H1 (cell line): Measurements from ENCODE around the gene LAMTOR5. TPM values are rescaled to one million over a fixed set of nuclear protein-coding genes. Genes with fewer than 3 reads are reported as not detected.
"Not testable (repeated sequence)": the region's sequence is repeated elsewhere in the genome, so short reads cannot be mapped to it uniquely, and the experiment has no call there.

Experiments used
- CTCF ChIA-PET: fragments of 300-600 bp; sonication (Branson Sonifier 250); formaldehyde crosslinking; loops from one replicate; lab custom pipeline; 2021; ENCODE audit not compliant: partially characterized antibody; lab: Charles Lee
- POLR2A ChIA-PET: fragments of 300-600 bp; sonication (Branson Sonifier 250); formaldehyde crosslinking; loops from one replicate; lab custom pipeline; 2021; ENCODE audit warnings: inconsistent platforms; ENCODE audit not compliant: partially characterized antibody; lab: Charles Lee
- DNase-seq, 2 experiments: peaks; one replicate each; pipeline versions ENCODE4 v3.0.0 to v3.0.0-alpha.2; 2010 to 2022; ENCODE audit warnings: low spot score in 2 of 2, low read depth in 1 of 2, mixed read lengths in 1 of 2
- FAIRE-seq: peaks from 2 replicates; lab custom pipeline; 2011; peaks lifted over from hg19 to GRCh38; lab: Jason Lieb, UNC
- H2AFZ ChIP-seq: 2 replicates; pipeline ENCODE4 v1.8.1; 2012; ENCODE audit warnings: low read length, inconsistent platforms
- H2AK5ac ChIP-seq: 2 replicates; pipeline ENCODE4 v1.6.1; 2013; ENCODE audit warnings: low read depth, low read length
- H2BK120ac ChIP-seq: replicated peaks from 2 replicates; pipeline ENCODE3; 2013; ENCODE audit warnings: low read depth, low read length, inconsistent platforms
- H2BK12ac ChIP-seq: 2 replicates; pipeline ENCODE4 v1.6.1; 2013; ENCODE audit warnings: low read depth, low read length
- H2BK15ac ChIP-seq: 2 replicates; pipeline ENCODE4 v1.6.1; 2013; ENCODE audit warnings: low read length
- H2BK20ac ChIP-seq: 2 replicates; pipeline ENCODE4 v1.6.1; 2013; ENCODE audit warnings: low read length
- H2BK5ac ChIP-seq: 2 replicates; pipeline ENCODE4 v1.6.1; 2013; ENCODE audit warnings: low read depth, low read length
- H3K14ac ChIP-seq: 2 replicates; pipeline ENCODE4 v1.6.1; 2013; ENCODE audit warnings: inconsistent platforms; ENCODE audit not compliant: insufficient read length
- H3K18ac ChIP-seq: 2 replicates; pipeline ENCODE4 v1.6.1; 2013; ENCODE audit warnings: low read length; ENCODE audit errors: extremely low read depth
- H3K23ac ChIP-seq: 2 replicates; pipeline ENCODE4 v1.6.1; 2013; ENCODE audit warnings: inconsistent platforms; ENCODE audit not compliant: insufficient read length
- H3K23me2 ChIP-seq: 2 replicates; pipeline ENCODE4 v1.6.1; 2013; ENCODE audit warnings: low read depth, low read length
- H3K27ac ChIP-seq: 2 replicates; pipeline ENCODE4 v1.6.1; 2011; ENCODE audit warnings: low read depth, low read length, inconsistent platforms
- H3K27me3 ChIP-seq, 4 experiments: replicated peaks in 1 of 4; 1 replicate in 1 of 4; 2 replicates in 3 of 4; pipeline versions ENCODE4 v1.6.1 to v1.8.1; 2011 to 2013; ENCODE audit warnings: low read length in 3 of 4, mild to moderate bottlenecking in 3 of 4, inconsistent platforms in 2 of 4, mixed read lengths in 2 of 4, moderate library complexity in 1 of 4; ENCODE audit not compliant: control insufficient read depth in 3 of 4, insufficient read depth in 3 of 4; ENCODE audit errors: extremely low read depth in 1 of 4
- H3K36me3 ChIP-seq, 4 experiments: 2 replicates each; pipeline versions ENCODE4 v1.6.1 to v1.8.1; 2011 to 2013; ENCODE audit warnings: mild to moderate bottlenecking in 4 of 4, low read length in 3 of 4, moderate library complexity in 2 of 4, control low read depth in 1 of 4, inconsistent platforms in 1 of 4; ENCODE audit not compliant: insufficient read depth in 4 of 4, control insufficient read depth in 2 of 4
- H3K4ac ChIP-seq: replicated peaks from 2 replicates; pipeline ENCODE3; 2013; ENCODE audit warnings: low read length, low read depth, mixed read lengths, inconsistent platforms; ENCODE audit not compliant: insufficient read length
- H3K4me1 ChIP-seq, 4 experiments: replicated peaks in 1 of 4; 1 replicate in 1 of 4; 2 replicates in 3 of 4; pipeline versions ENCODE4 v1.6.1 to v1.8.1; 2011 to 2013; ENCODE audit warnings: low read length in 3 of 4, inconsistent platforms in 2 of 4, mixed read lengths in 1 of 4; ENCODE audit not compliant: insufficient read depth in 4 of 4, control insufficient read depth in 3 of 4
- H3K4me2 ChIP-seq, 2 experiments: 2 replicates each; pipeline versions ENCODE4 v1.6.1 to v1.8.1; 2011 to 2013; ENCODE audit warnings: low read depth in 2 of 2, low read length in 2 of 2, control low read depth in 1 of 2, inconsistent platforms in 1 of 2, mild to moderate bottlenecking in 1 of 2; ENCODE audit not compliant: insufficient read depth in 1 of 2
- H3K4me3 ChIP-seq, 4 experiments: fragments of 200-600, 300-600 bp in 1 of 4; sonication (generic), shearing (Covaris generic), sonication (Bioruptor Twin) in 1 of 4; 2 replicates each; pipeline versions ENCODE4 v1.5.1 to v1.8.1; 2011 to 2016; ENCODE audit warnings: low read length in 4 of 4, low read depth in 3 of 4, control low read depth in 2 of 4, inconsistent platforms in 2 of 4, mild to moderate bottlenecking in 2 of 4, mixed read lengths in 1 of 4, moderate library complexity in 1 of 4; ENCODE audit not compliant: insufficient read depth in 2 of 4; ENCODE audit errors: extremely low read depth in 1 of 4
- H3K56ac ChIP-seq: replicated peaks from 2 replicates; pipeline ENCODE3; 2013; ENCODE audit warnings: low read depth, mild to moderate bottlenecking, mixed read lengths, low read length, inconsistent platforms; ENCODE audit not compliant: insufficient read length
- H3K79me1 ChIP-seq: 2 replicates; pipeline ENCODE4 v1.6.1; 2013; ENCODE audit warnings: low read depth, low read length, control low read depth
- H3K79me2 ChIP-seq, 2 experiments: 2 replicates each; pipeline versions ENCODE4 v1.6.1 to v1.8.1; 2012 to 2013; ENCODE audit warnings: low read length in 2 of 2, mild to moderate bottlenecking in 2 of 2, inconsistent platforms in 1 of 2; ENCODE audit not compliant: insufficient read depth in 2 of 2, control insufficient read depth in 1 of 2
- H3K9ac ChIP-seq, 4 experiments: replicated peaks in 1 of 4; 1 replicate in 1 of 4; 2 replicates in 3 of 4; pipeline versions ENCODE4 v1.6.1 to v1.8.1; 2011 to 2013; ENCODE audit warnings: low read depth in 3 of 4, low read length in 3 of 4, control low read depth in 2 of 4, mild to moderate bottlenecking in 2 of 4, moderate library complexity in 2 of 4, inconsistent platforms in 1 of 4; ENCODE audit errors: extremely low read depth in 1 of 4
- H3K9me3 ChIP-seq, 2 experiments: 2 replicates each; pipeline versions ENCODE4 v1.6.1 to v1.8.1; 2012 to 2013; ENCODE audit warnings: mild to moderate bottlenecking in 2 of 2, moderate library complexity in 2 of 2, control low read depth in 1 of 2, inconsistent platforms in 1 of 2, low read depth in 1 of 2, low read length in 1 of 2, mixed read lengths in 1 of 2; ENCODE audit not compliant: insufficient read depth in 2 of 2
- H4K20me1 ChIP-seq, 2 experiments: replicated peaks in 1 of 2; 2 replicates each; pipeline versions ENCODE3 to v1.8.1; 2011 to 2013; ENCODE audit warnings: inconsistent platforms in 2 of 2, low read length in 2 of 2, mild to moderate bottlenecking in 1 of 2; ENCODE audit not compliant: insufficient read depth in 2 of 2, control insufficient read depth in 1 of 2
- H4K5ac ChIP-seq: 2 replicates; pipeline ENCODE4 v1.6.1; 2013; ENCODE audit warnings: low read length, low read depth, mixed read lengths, inconsistent platforms; ENCODE audit not compliant: insufficient read length
- H4K8ac ChIP-seq: 2 replicates; pipeline ENCODE4 v1.8.0; 2013; ENCODE audit warnings: mild to moderate bottlenecking, moderate library complexity, low read length, inconsistent platforms; ENCODE audit not compliant: insufficient read depth; ENCODE audit errors: extremely low read depth
- H4K91ac ChIP-seq: replicated peaks from 2 replicates; pipeline ENCODE3; 2013; ENCODE audit warnings: low read length, mixed read lengths, inconsistent platforms; ENCODE audit not compliant: insufficient read length
- KDM5A ChIP-seq: fragments of 200-600 bp; IDR thresholded peaks from 2 replicates; pipeline ENCODE4 v1.7.1; 2012; ENCODE audit warnings: mild to moderate bottlenecking, low read length, inconsistent platforms, mixed read lengths
- WGBS, 2 experiments: shearing (Covaris generic) in 1 of 2; methylation state at CpG; one replicate each; pipeline versions ENCODE4 v1.1.6 to v1.1.7; 2013 to 2015; ENCODE audit warnings: low lambda C conversion rate in 2 of 2, mixed read lengths in 2 of 2, inconsistent platforms in 1 of 2, low coverage in 1 of 2, missing lambda C conversion rate in 1 of 2; ENCODE audit not compliant: insufficient replicate concordance in 2 of 2, insufficient coverage in 1 of 2, insufficient read length in 1 of 2; ENCODE audit errors: extremely low coverage in 1 of 2, missing lambda C conversion rate in 1 of 2; 5-methylcytosine and 5-hydroxymethylcytosine counted together
- polyA plus RNA-seq, 7 experiments: library from polyadenylated mRNA; depleted of rRNA in 3 of 7; stranded (reverse) in 5 of 7; unstranded in 2 of 7; fragments of >200 nt in 5 of 7; fragments of 200-250 nt in 2 of 7; gene quantifications; 1 replicate in 5 of 7; 2 replicates in 1 of 7; 4 replicates in 1 of 7; pipeline versions ENCODE4 v1.2.1 to v1.2.3, GENCODE V29; 2011 to 2013; ENCODE audit warnings: missing spikeins in 2 of 7, mixed read lengths in 2 of 7
- total RNA-seq: library from RNA; stranded (reverse); fragmentation: NEBNext Ultra II Directional; extraction: Animal tissue kit (Norgen Biotek cat#: 25700); gene quantifications from 2 replicates; pipeline ENCODE4 v1.2.1, GENCODE V29; 2021

LAMTOR5 gene
- total and polyA plus RNA-seq, 2 of the 8 experiments (the other 6 are each of a cell fraction or from before 2014, with no cell fraction given): 84.4 to 297 TPM

- no peak for TF ChIP-seq KDM5A
- TF ChIP-seq, all 59 proteins: peak for 0
Measured at GRCh38 chr1:110408488-110408887, 994 bp upstream of the LAMTOR5 start (continued).

- H3K4me2 ChIP-seq: peak overlapping the region; percentile 76 to 86; a peak in 3 of 4 replicates
- not testable (repeated sequence) for H2BK120ac ChIP-seq, DNase-seq, H3K9ac ChIP-seq, H4K8ac ChIP-seq, H2AK5ac ChIP-seq, H4K5ac ChIP-seq, H3K4ac ChIP-seq, H4K91ac ChIP-seq, H3K79me1 ChIP-seq, H2AFZ ChIP-seq, H2BK20ac ChIP-seq, H3K23me2 ChIP-seq, H3K27ac ChIP-seq, H3K4me1 ChIP-seq, H4K20me1 ChIP-seq, FAIRE-seq, H3K27me3 ChIP-seq, H2BK12ac ChIP-seq, H2BK5ac ChIP-seq, H3K9me3 ChIP-seq, H2BK15ac ChIP-seq, H3K23ac ChIP-seq, H3K18ac ChIP-seq, H3K14ac ChIP-seq, H3K56ac ChIP-seq
- POLR2A ChIA-PET: interaction anchor here (1.1 to 3.3 kb wide), 4 partner anchors 10 to 67 kb away, joined by 3 to 10 read pairs (median 6); partner anchors contain the start of gene RBM15
- peaks cover 0 to 12% of the 10 kb centered on the region in 2 experiments; a peak in 2 of 4 replicates for H3K79me2 ChIP-seq
- H3K4me3 ChIP-seq: peak overlapping the region; percentile 78 to 90 (median 83); a peak in 7 of 8 replicates
- CTCF ChIA-PET: interaction anchor here (1.0 to 22.7 kb wide), 2 partner anchors 39 to 199 kb away, joined by 3 to 828 read pairs; partner anchors contain the start of gene PROK1
- 92% methylated on average over 15 of the region's 15 CpGs; no CpG with 5 or more reads in 1 of the 2 experiments for WGBS, 2 experiments
- peaks cover 2 to 31% (median 22%) of the 10 kb centered on the region in 4 experiments; a peak in 7 of 8 replicates for H3K36me3 ChIP-seq
Measured at GRCh38 chr1:110406407-110406806, 1.1 kb downstream of the LAMTOR5 start.
